HepG2 (cell line): ENCODE data around the gene MIB2. TPM values are rescaled to one million over a fixed set of nuclear protein-coding genes. Genes with fewer than 3 reads are reported as not detected.
A peak's percentile ranks its signal among the peaks of the same experiment; 100 is the strongest.

Experiments used
- HMG20A ChIP-seq: IDR thresholded peaks from 2 replicates; pipeline ENCODE4 v1.6.1; 2016; ENCODE audit warnings: borderline replicate concordance
- MAFK ChIP-seq, 2 experiments: IDR thresholded peaks in 1 of 2; conservative IDR thresholded peaks in 1 of 2; 2 replicates each; pipeline ENCODE4 v1.6.1; 2011; ENCODE audit warnings: improper control_type of control experiment in 2 of 2, low read length in 2 of 2
- MEIS1 ChIP-seq: sonication (generic); formaldehyde crosslinking; IDR thresholded peaks from 2 replicates; pipeline ENCODE4 v1.9.0; 2021; ENCODE audit warnings: mild to moderate bottlenecking, missing genetic modification reagents, moderate library complexity, borderline replicate concordance
- NR2C2 ChIP-seq: sonication (generic); formaldehyde crosslinking; IDR thresholded peaks from 2 replicates; pipeline ENCODE4 v1.4.0; 2020; ENCODE audit warnings: missing genetic modification reagents, mild to moderate bottlenecking, moderate library complexity, borderline replicate concordance
- ZNF7 ChIP-seq: IDR thresholded peaks from 2 replicates; pipeline ENCODE4 v1.6.1; 2016; ENCODE audit warnings: missing biosample characterization, missing genetic modification reagents
- ZNF766 ChIP-seq: sonication (generic); formaldehyde crosslinking; IDR thresholded peaks from 2 replicates; pipeline ENCODE4 v1.5.0; 2020; ENCODE audit warnings: missing genetic modification reagents, borderline replicate concordance
- ZNF772 ChIP-seq: sonication (generic); formaldehyde crosslinking; IDR thresholded peaks from 2 replicates; pipeline ENCODE4 v1.5.0; 2020; ENCODE audit warnings: mild to moderate bottlenecking, missing genetic modification reagents
- ZSCAN29 ChIP-seq: sonication (generic); formaldehyde crosslinking; conservative IDR thresholded peaks from 2 replicates; pipeline ENCODE4 v1.4.0; 2020; ENCODE audit warnings: mild to moderate bottlenecking, missing genetic modification reagents
- polyA plus RNA-seq, 8 experiments: library from polyadenylated mRNA; depleted of rRNA in 3 of 8; stranded (reverse) in 7 of 8; unstranded in 1 of 8; fragments of >200 nt; fragmentation: Illumina TruSeq in 4 of 8; extraction: Trizol in 4 of 8; gene quantifications; 2 replicates each; pipeline versions ENCODE4 v1.2.1 to v1.2.3, GENCODE V29; 2011 to 2016; ENCODE audit warnings: low read depth in 4 of 8, missing spikeins in 1 of 8, mixed read lengths in 1 of 8; ENCODE audit not compliant: insufficient read depth in 1 of 8
- total RNA-seq, 5 experiments: library from RNA; depleted of rRNA; stranded (reverse); fragments of >200 nt; fragmentation: Illumina TruSeq; extraction: Trizol; gene quantifications; 2 replicates each; pipeline ENCODE4 v1.2.3, GENCODE V29; 2016; ENCODE audit warnings: low read depth in 1 of 5
- TF ChIP-seq, protein P1 (sequence below): IDR thresholded peaks from 2 replicates; pipeline ENCODE4 v1.4.0; 2020; ENCODE audit warnings: mild to moderate bottlenecking, missing genetic modification reagents
- TF ChIP-seq, protein P2 (sequence below): sonication (generic); formaldehyde crosslinking; IDR thresholded peaks from 2 replicates; pipeline ENCODE4 v1.4.0; 2020; ENCODE audit warnings: mild to moderate bottlenecking, missing genetic modification reagents
- TF ChIP-seq, protein P3 (sequence below): sonication (generic); formaldehyde crosslinking; conservative IDR thresholded peaks from 2 replicates; pipeline ENCODE4 v1.4.0; 2020; ENCODE audit warnings: missing genetic modification reagents
- TF ChIP-seq, protein P4 (sequence below): sonication (generic); formaldehyde crosslinking; IDR thresholded peaks from 2 replicates; pipeline ENCODE4 v1.4.0; 2020; ENCODE audit warnings: missing genetic modification reagents
- TF ChIP-seq, protein P5 (sequence below): sonication (generic); formaldehyde crosslinking; IDR thresholded peaks from 2 replicates; pipeline ENCODE4 v1.5.1; 2020; ENCODE audit warnings: mild to moderate bottlenecking, missing genetic modification reagents

The MIB2 gene
- total and polyA plus RNA-seq, 2 of the 13 experiments (the other 11 are each of a cell fraction or from before 2014, with no cell fraction given) = 19.9 to 30.4 TPM

DNA sequence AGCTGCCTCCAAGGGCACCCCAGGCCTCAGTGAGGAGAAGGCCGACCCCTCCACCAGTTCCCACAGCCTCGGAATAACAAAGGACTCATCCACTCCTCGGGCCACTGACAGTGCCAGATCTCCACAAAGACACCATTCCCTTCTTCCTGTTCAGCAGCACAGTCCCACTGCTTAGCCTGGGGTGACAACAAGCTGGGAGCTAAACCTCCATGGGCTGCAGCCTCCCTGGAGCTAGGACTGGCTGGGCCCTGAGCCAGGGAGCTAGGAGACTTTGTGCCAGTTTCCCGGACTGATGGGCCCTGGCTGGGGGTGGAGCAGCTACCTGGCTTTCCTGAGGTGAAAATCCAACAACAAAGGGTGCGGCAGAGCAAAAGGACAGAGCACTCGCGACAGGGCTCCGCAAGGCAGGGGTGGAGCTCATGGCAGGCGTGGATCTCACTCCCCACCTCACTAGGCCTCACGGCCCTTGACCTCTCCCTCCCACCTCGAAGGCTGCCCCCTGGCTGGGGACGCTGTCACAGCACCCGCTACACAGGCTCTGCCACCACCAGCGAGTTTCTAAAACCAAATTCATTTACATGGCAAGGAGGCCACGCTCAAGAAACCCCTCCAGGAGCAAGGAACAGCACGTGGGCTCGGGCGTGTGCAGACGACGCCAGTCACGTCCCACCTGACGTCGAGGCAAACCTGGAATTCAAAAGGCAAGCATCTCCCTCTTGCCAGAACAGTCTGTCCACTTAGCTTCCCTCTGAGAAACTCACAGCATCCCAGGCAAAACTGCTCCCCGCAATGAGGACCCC is 63.5 kb downstream of the MIB2 start (continued):
- TF ChIP-seq, protein P1, sequence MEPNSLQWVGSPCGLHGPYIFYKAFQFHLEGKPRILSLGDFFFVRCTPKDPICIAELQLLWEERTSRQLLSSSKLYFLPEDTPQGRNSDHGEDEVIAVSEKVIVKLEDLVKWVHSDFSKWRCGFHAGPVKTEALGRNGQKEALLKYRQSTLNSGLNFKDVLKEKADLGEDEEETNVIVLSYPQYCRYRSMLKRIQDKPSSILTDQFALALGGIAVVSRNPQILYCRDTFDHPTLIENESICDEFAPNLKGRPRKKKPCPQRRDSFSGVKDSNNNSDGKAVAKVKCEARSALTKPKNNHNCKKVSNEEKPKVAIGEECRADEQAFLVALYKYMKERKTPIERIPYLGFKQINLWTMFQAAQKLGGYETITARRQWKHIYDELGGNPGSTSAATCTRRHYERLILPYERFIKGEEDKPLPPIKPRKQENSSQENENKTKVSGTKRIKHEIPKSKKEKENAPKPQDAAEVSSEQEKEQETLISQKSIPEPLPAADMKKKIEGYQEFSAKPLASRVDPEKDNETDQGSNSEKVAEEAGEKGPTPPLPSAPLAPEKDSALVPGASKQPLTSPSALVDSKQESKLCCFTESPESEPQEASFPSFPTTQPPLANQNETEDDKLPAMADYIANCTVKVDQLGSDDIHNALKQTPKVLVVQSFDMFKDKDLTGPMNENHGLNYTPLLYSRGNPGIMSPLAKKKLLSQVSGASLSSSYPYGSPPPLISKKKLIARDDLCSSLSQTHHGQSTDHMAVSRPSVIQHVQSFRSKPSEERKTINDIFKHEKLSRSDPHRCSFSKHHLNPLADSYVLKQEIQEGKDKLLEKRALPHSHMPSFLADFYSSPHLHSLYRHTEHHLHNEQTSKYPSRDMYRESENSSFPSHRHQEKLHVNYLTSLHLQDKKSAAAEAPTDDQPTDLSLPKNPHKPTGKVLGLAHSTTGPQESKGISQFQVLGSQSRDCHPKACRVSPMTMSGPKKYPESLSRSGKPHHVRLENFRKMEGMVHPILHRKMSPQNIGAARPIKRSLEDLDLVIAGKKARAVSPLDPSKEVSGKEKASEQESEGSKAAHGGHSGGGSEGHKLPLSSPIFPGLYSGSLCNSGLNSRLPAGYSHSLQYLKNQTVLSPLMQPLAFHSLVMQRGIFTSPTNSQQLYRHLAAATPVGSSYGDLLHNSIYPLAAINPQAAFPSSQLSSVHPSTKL (CRISPR knock-in tag) = peak; percentile 67; the same call in 1 of the 2 replicates
- TF ChIP-seq, protein P2, sequence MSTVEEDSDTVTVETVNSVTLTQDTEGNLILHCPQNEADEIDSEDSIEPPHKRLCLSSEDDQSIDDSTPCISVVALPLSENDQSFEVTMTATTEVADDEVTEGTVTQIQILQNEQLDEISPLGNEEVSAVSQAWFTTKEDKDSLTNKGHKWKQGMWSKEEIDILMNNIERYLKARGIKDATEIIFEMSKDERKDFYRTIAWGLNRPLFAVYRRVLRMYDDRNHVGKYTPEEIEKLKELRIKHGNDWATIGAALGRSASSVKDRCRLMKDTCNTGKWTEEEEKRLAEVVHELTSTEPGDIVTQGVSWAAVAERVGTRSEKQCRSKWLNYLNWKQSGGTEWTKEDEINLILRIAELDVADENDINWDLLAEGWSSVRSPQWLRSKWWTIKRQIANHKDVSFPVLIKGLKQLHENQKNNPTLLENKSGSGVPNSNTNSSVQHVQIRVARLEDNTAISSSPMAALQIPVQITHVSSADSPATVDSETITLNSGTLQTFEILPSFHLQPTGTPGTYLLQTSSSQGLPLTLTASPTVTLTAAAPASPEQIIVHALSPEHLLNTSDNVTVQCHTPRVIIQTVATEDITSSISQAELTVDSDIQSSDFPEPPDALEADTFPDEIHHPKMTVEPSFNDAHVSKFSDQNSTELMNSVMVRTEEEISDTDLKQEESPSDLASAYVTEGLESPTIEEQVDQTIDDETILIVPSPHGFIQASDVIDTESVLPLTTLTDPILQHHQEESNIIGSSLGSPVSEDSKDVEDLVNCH (CRISPR knock-in tag) = no peak
- 0 out of 2 replicates have a peak, but pooled peaks have one; percentile 84 for TF ChIP-seq MEIS1 (CRISPR knock-in tag)
- TF ChIP-seq NR2C2 (CRISPR knock-in tag) = peak; percentile 94
- TF ChIP-seq, protein P3, sequence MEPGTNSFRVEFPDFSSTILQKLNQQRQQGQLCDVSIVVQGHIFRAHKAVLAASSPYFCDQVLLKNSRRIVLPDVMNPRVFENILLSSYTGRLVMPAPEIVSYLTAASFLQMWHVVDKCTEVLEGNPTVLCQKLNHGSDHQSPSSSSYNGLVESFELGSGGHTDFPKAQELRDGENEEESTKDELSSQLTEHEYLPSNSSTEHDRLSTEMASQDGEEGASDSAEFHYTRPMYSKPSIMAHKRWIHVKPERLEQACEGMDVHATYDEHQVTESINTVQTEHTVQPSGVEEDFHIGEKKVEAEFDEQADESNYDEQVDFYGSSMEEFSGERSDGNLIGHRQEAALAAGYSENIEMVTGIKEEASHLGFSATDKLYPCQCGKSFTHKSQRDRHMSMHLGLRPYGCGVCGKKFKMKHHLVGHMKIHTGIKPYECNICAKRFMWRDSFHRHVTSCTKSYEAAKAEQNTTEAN (CRISPR knock-in tag) = no peak
- TF ChIP-seq, protein P4, sequence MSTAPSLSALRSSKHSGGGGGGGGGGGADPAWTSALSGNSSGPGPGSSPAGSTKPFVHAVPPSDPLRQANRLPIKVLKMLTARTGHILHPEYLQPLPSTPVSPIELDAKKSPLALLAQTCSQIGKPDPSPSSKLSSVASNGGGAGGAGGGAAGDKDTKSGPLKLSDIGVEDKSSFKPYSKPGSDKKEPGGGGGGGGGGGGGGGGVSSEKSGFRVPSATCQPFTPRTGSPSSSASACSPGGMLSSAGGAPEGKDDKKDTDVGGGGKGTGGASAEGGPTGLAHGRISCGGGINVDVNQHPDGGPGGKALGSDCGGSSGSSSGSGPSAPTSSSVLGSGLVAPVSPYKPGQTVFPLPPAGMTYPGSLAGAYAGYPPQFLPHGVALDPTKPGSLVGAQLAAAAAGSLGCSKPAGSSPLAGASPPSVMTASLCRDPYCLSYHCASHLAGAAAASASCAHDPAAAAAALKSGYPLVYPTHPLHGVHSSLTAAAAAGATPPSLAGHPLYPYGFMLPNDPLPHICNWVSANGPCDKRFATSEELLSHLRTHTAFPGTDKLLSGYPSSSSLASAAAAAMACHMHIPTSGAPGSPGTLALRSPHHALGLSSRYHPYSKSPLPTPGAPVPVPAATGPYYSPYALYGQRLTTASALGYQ (CRISPR knock-in tag) = no peak
- TF ChIP-seq HMG20A (CRISPR knock-in tag) = peak; percentile 46; the same call in 1 of the 2 replicates
- no peak for TF ChIP-seq MAFK (conservative IDR thresholded peaks at IDR 0.05 in 1 of 2, IDR thresholded peaks at IDR 0.05 in 1 of 2; ENCODE audit: low read length in 2 of 2)
- TF ChIP-seq ZNF772 (CRISPR knock-in tag) = peak; percentile 80; the same call in 1 of the 2 replicates
- peak; percentile 91 for TF ChIP-seq ZNF7
- TF ChIP-seq ZSCAN29 (CRISPR knock-in tag) = 0 out of 2 replicates have a peak, but pooled peaks have one; percentile 35
- TF ChIP-seq, protein P5, sequence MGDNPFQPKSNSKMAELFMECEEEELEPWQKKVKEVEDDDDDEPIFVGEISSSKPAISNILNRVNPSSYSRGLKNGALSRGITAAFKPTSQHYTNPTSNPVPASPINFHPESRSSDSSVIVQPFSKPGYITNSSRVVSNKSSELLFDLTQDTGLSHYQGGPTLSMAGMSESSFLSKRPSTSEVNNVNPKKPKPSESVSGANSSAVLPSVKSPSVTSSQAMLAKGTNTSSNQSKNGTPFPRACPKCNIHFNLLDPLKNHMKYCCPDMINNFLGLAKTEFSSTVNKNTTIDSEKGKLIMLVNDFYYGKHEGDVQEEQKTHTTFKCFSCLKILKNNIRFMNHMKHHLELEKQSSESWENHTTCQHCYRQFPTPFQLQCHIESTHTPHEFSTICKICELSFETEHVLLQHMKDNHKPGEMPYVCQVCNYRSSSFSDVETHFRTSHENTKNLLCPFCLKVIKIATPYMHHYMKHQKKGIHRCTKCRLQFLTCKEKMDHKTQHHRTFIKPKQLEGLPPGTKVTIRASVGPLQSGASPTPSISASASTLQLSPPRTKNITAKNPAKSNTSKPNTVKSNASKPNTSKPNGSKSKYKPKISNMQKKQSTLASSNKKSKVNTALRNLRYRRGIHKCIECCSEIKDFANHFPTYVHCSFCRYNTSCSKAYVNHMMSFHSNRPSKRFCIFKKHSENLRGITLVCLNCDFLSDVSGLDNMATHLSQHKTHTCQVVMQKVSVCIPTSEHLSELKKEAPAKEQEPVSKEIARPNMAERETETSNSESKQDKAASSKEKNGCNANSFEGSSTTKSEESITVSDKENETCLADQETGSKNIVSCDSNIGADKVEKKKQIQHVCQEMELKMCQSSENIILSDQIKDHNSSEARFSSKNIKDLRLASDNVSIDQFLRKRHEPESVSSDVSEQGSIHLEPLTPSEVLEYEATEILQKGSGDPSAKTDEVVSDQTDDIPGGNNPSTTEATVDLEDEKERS (CRISPR knock-in tag) = peak; percentile 74; the same call in 1 of the 2 replicates
- peak; percentile 42; the same call in 1 of the 2 replicates for TF ChIP-seq ZNF766
